GM10266 (cell line): ENCODE data around the gene ZNF182.
"Not testable (repeated sequence)": the region's sequence is repeated elsewhere in the genome, so short reads cannot be mapped to it uniquely, and the experiment has no call there.

ENCODE experiments used
- DNase-seq: peaks from one replicate; pipeline ENCODE4 v3.0.0; 2012; ENCODE audit errors: extremely low spot score
- TF ChIP-seq, protein P1 (sequence below): IDR thresholded peaks from 2 replicates; pipeline ENCODE4 v1.5.1; 2012; ENCODE audit warnings: mild to moderate bottlenecking, low read depth; ENCODE audit not compliant: control insufficient read depth, insufficient read depth; ENCODE audit errors: missing control alignments

Gene ZNF182

GRCh38 chrX:47941423-47941822, 62.4 kb downstream of the ZNF182 start:
- DNase-seq, result no peak
- TF ChIP-seq, protein P1, sequence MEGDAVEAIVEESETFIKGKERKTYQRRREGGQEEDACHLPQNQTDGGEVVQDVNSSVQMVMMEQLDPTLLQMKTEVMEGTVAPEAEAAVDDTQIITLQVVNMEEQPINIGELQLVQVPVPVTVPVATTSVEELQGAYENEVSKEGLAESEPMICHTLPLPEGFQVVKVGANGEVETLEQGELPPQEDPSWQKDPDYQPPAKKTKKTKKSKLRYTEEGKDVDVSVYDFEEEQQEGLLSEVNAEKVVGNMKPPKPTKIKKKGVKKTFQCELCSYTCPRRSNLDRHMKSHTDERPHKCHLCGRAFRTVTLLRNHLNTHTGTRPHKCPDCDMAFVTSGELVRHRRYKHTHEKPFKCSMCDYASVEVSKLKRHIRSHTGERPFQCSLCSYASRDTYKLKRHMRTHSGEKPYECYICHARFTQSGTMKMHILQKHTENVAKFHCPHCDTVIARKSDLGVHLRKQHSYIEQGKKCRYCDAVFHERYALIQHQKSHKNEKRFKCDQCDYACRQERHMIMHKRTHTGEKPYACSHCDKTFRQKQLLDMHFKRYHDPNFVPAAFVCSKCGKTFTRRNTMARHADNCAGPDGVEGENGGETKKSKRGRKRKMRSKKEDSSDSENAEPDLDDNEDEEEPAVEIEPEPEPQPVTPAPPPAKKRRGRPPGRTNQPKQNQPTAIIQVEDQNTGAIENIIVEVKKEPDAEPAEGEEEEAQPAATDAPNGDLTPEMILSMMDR, result no peak

DNA sequence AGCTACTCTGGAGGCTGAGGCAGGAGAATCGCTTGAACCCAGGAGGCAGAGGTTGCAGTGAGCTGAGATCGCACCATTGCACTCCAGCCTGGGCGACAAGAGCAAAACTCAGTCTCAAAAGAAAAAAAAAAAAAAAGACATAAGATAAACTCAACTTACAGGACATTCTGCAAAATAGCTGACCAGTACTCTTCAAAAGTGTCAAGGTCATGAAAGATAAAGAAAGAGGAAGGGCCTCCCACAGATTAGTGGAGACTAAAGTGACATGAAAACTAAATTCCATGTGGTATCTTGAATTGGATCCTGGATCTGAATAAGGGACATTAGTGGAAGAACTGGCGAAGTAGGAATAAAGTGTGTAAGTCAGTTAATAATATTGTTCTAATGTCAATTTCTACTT, 63.3 kb downstream of the ZNF182 start:
- DNase-seq, result no peak
- TF ChIP-seq, protein P1, result no peak

- DNase-seq, result no peak
- TF ChIP-seq, protein P1, result no peak
Measured at GRCh38 chrX:47936940-47937317, 66.9 kb downstream of the ZNF182 start.

- TF ChIP-seq, protein P1, result no peak
- no peak for DNase-seq
Measured at GRCh38 chrX:47936224-47936939, 67.4 kb downstream of the ZNF182 start.

- no peak for DNase-seq
- TF ChIP-seq, protein P1, result no peak
Measured at GRCh38 chrX:47933946-47934345, 69.8 kb downstream of the ZNF182 start.

DNA sequence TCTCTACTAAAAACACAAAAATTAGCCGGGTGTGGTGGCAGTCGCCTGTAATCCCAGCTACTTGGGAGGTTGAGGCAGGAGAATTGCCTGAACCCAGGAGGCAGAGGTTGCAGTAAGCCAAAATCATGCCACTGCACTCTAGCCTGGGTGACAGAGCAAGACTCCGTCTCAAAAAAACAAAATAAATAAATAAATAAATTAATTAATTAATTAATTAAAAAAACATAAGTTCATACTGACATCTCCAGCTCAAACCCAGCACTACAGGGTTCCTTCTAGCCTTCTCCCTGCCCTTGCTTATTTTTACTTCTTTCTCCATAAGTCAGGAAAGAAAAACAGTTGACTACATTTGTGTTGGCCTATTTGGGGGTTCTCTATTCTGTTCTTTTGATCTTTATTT, 71.8 kb downstream of the ZNF182 start:
- DNase-seq, result not testable (repeated sequence)

DNA sequence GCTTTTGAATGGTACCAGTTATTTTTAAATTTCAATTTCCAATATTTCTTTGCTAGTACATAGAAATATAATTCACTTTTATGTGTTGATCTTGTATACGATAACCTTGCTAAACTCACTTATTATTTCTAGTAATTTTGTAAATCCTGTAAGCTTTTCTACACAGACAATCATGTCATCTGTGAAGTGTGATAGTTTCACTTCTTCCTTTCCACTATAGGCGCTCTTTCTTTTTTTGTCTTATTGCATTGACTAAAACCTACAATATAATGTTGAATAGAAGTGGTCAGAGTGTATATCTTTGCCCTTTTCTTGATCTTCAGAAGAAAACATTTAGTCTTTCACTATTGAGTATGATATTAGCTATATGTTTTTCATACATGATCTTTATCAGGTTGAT, 76.6 kb downstream of the ZNF182 start:
- TF ChIP-seq, protein P1, result no peak
- DNase-seq, result no peak
